ENCODE measurements around the gene LIPC.

GRCh38 chr15:58555162-58556027 is 123.6 kb downstream of the LIPC start:
- no peak for TF ChIP-seq POLR2A (IDR thresholded peaks at IDR 0.05; ENCODE audit: low read depth, low read length)
- no peak for TF ChIP-seq CTCF (IDR thresholded peaks at IDR 0.05; ENCODE audit: extremely low read depth in 1 of 2, insufficient read depth in 1 of 2, low read depth in 1 of 2, low read length in 2 of 2)
- TF ChIP-seq GATA2 (IDR thresholded peaks at IDR 0.05; ENCODE audit: insufficient read depth, insufficient read length, low read depth, low read length) = no peak
- TF ChIP-seq JUN (IDR thresholded peaks at IDR 0.05; ENCODE audit: borderline replicate concordance, insufficient read depth, insufficient read length, low read depth) = no peak
- TF ChIP-seq EZH2 (IDR thresholded peaks at IDR 0.05; ENCODE audit: borderline replicate concordance, low read depth, low read length, severe bottlenecking) = no peak
- no peak for TF ChIP-seq MAX (IDR thresholded peaks at IDR 0.05; ENCODE audit: insufficient read depth, insufficient read length)
- no peak for TF ChIP-seq POLR2AphosphoS5 (IDR thresholded peaks at IDR 0.05; ENCODE audit: insufficient read depth, low read depth, low read length)
- no peak for TF ChIP-seq MYC (IDR thresholded peaks at IDR 0.05; ENCODE audit: low read depth, low read length)

Data from endothelial cell of umbilical vein (primary cell).